Measurements from ENCODE around the gene KIF23.
"Not testable (repeated sequence)": the region's sequence is repeated elsewhere in the genome, so short reads cannot be mapped to it uniquely, and the experiment has no call there.

The KIF23 gene

GRCh38 chr15:69439623-69440022, 25.5 kb downstream of the KIF23 start:
- no peak for DNase-seq

GRCh38 chr15:69443032-69443611, 29.0 kb downstream of the KIF23 start:
- no peak for DNase-seq

GRCh38 chr15:69444686-69445085, 30.5 kb downstream of the KIF23 start:
- DNase-seq = no peak

- DNase-seq = no peak
Measured at GRCh38 chr15:69446953-69447352, 32.8 kb downstream of the KIF23 start.

GRCh38 chr15:69450221-69450620, 36.1 kb downstream of the KIF23 start:
- DNase-seq = not testable (repeated sequence)

GRCh38 chr15:69450968-69451695, 37.0 kb downstream of the KIF23 start:
- DNase-seq = no peak

- DNase-seq = no peak
Measured at GRCh38 chr15:69451951-69452691, 38.0 kb downstream of the KIF23 start.

GRCh38 chr15:69452692-69453521, 38.8 kb downstream of the KIF23 start, which contains the start of gene RPLP1:
Gene RPLP1, plus strand, starts transcription at chr15:69452818. Its CDS starts 131 bp downstream, at chr15:69452949.
- peak; percentile 95 for DNase-seq

- no peak for DNase-seq
Measured at GRCh38 chr15:69454953-69455352, 40.8 kb downstream of the KIF23 start.

- no peak for DNase-seq
Measured at GRCh38 chr15:69456208-69457166, 42.3 kb downstream of the KIF23 start.

GRCh38 chr15:69457304-69458280, 43.4 kb downstream of the KIF23 start:
- no peak for DNase-seq

- no peak for DNase-seq
Measured at GRCh38 chr15:69459066-69459465, 44.9 kb downstream of the KIF23 start.

GRCh38 chr15:69460481-69460880, 46.3 kb downstream of the KIF23 start:
- no peak for DNase-seq

- no peak for DNase-seq
Measured at GRCh38 chr15:69462030-69462492, 47.9 kb downstream of the KIF23 start.

GRCh38 chr15:69462493-69463181, 48.5 kb downstream of the KIF23 start:
- peak; percentile 92 for DNase-seq

- DNase-seq = no peak
Measured at GRCh38 chr15:69463182-69463756, 49.1 kb downstream of the KIF23 start.

GRCh38 chr15:69465253-69465652, 51.1 kb downstream of the KIF23 start:
- no peak for DNase-seq

GRCh38 chr15:69466733-69467132, 52.6 kb downstream of the KIF23 start:
- no peak for DNase-seq

GRCh38 chr15:69467636-69468035, 53.5 kb downstream of the KIF23 start:
- no peak for DNase-seq
